Osteoblast (primary cell): ENCODE measurements around the gene RAB11A. TPM values are rescaled to one million over a fixed set of nuclear protein-coding genes. Genes with fewer than 3 reads are reported as not detected.
A peak's percentile ranks its signal among the peaks of the same experiment; 100 is the strongest.
"Not testable (repeated sequence)": the region's sequence is repeated elsewhere in the genome, so short reads cannot be mapped to it uniquely, and the experiment has no call there.

Experiments
- DNase-seq: peaks from one replicate; pipeline ENCODE4 v3.0.0; 2011; ENCODE audit warnings: low spot score, mixed read lengths; ENCODE audit not compliant: insufficient read length; ENCODE audit errors: missing footprints
- H2AFZ ChIP-seq: 2 replicates; pipeline ENCODE4 v1.6.0; 2011; ENCODE audit warnings: mild to moderate bottlenecking, low read length
- H3K27ac ChIP-seq: 2 replicates; pipeline ENCODE4 v1.5.1; 2011; ENCODE audit warnings: mild to moderate bottlenecking, low read depth, low read length, moderate library complexity
- H3K27me3 ChIP-seq: 2 replicates; pipeline ENCODE4 v1.6.0; 2012; ENCODE audit warnings: mild to moderate bottlenecking, control low read depth, inconsistent platforms, low read length, moderate library complexity; ENCODE audit not compliant: insufficient read depth
- H3K36me3 ChIP-seq: 2 replicates; pipeline ENCODE4 v1.5.1; 2011; ENCODE audit warnings: mild to moderate bottlenecking, low read length, control low read depth, moderate library complexity; ENCODE audit not compliant: insufficient read depth
- H3K4me1 ChIP-seq: 2 replicates; pipeline ENCODE4 v1.5.1; 2011; ENCODE audit warnings: mild to moderate bottlenecking, low read length, control low read depth, moderate library complexity; ENCODE audit not compliant: insufficient read depth
- H3K4me2 ChIP-seq: 2 replicates; pipeline ENCODE4 v1.6.0; 2011; ENCODE audit warnings: mild to moderate bottlenecking, low read length; ENCODE audit not compliant: insufficient read depth
- H3K4me3 ChIP-seq: fragments of 200-600 bp; sonication (generic); 3 replicates; pipeline ENCODE4 v1.5.1; 2012; ENCODE audit warnings: mild to moderate bottlenecking, low read length, inconsistent platforms; ENCODE audit not compliant: insufficient read depth
- H3K79me2 ChIP-seq: 2 replicates; pipeline ENCODE4 v1.6.0; 2012; ENCODE audit warnings: mild to moderate bottlenecking, low read length, control low read depth, inconsistent platforms; ENCODE audit not compliant: insufficient read depth
- H3K9me3 ChIP-seq: 2 replicates; pipeline ENCODE4 v1.5.1; 2011; ENCODE audit warnings: low read depth, low read length, control low read depth
- H4K20me1 ChIP-seq: 2 replicates; pipeline ENCODE4 v1.6.0; 2012; ENCODE audit warnings: mild to moderate bottlenecking, low read length, control low read depth; ENCODE audit not compliant: insufficient read depth
- total RNA-seq: library from RNA; depleted of rRNA; stranded (reverse); fragments of >200 nt; gene quantifications from 2 replicates; pipeline ENCODE4 v1.2.3, GENCODE V29; 2012
- TF ChIP-seq, protein P1 (sequence below): IDR thresholded peaks from 2 replicates; pipeline ENCODE4 v1.5.1; 2011; ENCODE audit warnings: mild to moderate bottlenecking, low read depth, low read length, moderate library complexity; ENCODE audit errors: extremely low read depth

The RAB11A gene
- total RNA-seq, 1 donor = 68.0 TPM

DNA sequence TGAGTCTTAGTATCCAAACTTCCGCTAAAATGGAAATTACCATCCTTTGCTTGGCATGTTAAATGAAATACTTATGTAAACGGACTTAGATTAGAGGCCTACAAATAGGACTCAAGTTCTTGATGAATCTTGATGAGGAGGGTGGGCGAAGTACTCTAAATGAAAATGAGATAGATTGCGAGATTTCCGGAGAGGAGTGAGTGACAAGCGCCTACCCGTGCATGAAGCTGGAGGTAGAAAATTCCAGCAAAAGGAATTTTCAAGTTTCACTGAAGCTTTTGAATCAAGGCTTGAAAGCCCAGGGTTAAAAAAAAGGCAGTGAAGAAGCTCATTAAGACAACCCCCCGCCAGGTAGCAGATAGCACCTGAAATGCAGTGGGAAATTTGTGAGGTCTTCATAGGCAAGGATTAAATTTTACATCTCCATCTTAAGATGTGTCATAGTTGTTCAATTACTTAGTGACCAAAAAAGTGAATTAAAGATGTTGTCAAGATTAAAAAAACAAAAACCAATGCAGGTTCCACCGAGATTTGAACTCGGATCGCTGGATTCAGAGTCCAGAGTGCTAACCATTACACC is 655 bp upstream of the RAB11A start:
- H3K27me3 ChIP-seq = no peaks in the 10 kb centered on the region
- DNase-seq = no peak
- H3K79me2 ChIP-seq = peaks cover 44% of the 10 kb centered on the region
- H3K4me1 ChIP-seq = peaks cover 13% of the 10 kb centered on the region
- peak overlapping the region; percentile 85 for H3K27ac ChIP-seq
- H3K36me3 ChIP-seq = no peaks in the 10 kb centered on the region
- peaks cover 33% of the 10 kb centered on the region for H4K20me1 ChIP-seq
- H3K4me3 ChIP-seq = peak overlapping the region; percentile 86
- H3K4me2 ChIP-seq = peak overlapping the region; percentile 96
- peak overlapping the region; percentile 96 for H2AFZ ChIP-seq
- no peaks in the 10 kb centered on the region for H3K9me3 ChIP-seq
- TF ChIP-seq, protein P1, sequence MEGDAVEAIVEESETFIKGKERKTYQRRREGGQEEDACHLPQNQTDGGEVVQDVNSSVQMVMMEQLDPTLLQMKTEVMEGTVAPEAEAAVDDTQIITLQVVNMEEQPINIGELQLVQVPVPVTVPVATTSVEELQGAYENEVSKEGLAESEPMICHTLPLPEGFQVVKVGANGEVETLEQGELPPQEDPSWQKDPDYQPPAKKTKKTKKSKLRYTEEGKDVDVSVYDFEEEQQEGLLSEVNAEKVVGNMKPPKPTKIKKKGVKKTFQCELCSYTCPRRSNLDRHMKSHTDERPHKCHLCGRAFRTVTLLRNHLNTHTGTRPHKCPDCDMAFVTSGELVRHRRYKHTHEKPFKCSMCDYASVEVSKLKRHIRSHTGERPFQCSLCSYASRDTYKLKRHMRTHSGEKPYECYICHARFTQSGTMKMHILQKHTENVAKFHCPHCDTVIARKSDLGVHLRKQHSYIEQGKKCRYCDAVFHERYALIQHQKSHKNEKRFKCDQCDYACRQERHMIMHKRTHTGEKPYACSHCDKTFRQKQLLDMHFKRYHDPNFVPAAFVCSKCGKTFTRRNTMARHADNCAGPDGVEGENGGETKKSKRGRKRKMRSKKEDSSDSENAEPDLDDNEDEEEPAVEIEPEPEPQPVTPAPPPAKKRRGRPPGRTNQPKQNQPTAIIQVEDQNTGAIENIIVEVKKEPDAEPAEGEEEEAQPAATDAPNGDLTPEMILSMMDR = no peak

DNA sequence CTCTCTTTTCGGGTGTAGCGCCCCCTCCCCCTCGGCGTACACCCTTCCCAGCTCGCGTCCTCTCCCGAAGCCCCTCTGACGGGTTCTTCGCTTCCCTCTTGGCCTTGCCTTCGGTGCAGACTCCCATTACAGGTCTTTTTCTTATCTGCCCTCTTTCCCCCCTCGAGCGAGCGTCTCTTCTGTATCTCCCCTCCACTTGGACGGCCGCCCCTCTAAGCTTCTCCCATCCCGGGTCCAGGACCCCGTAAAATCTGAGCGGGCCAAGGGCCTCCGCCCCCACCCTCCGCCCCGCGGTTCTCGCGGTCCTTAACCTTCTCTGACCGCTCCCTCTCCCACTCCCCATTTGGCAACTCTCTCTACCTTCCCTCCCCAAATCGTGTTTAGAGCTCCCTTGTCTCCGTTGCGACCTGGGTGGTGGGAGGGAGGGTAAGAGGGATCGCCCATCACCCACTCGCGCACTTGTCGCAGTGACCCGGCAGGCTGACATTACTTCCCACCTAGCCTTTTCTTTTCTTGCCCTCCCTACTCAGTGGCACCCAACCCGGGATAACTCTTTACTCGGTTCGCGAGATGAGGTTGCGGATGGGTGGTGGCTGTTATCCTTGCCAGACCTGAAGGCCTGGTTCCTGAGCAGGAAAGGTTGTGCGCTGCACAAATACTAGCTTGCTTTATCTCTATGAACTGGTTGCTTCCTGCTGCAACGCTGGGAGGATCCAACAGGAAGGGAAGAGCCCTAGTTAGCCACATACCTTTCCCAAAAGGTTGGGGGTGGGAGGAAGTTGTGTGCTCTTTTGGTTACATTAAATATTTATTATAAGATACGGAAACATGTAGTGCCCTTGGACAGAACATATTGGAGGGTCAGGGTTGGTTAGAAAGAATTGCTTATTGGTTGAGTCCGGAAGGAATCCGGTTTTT is 922 bp downstream of the RAB11A start:
- H4K20me1 ChIP-seq = peaks cover 38% of the 10 kb centered on the region
- DNase-seq = peak; percentile 43
- H3K4me2 ChIP-seq = peak overlapping the region; percentile 96
- peak overlapping the region; percentile 86 for H3K4me3 ChIP-seq
- no peaks in the 10 kb centered on the region for H3K27me3 ChIP-seq
- peaks cover 6% of the 10 kb centered on the region for H3K36me3 ChIP-seq
- H3K9me3 ChIP-seq = no peaks in the 10 kb centered on the region
- peak overlapping the region; percentile 85 for H3K27ac ChIP-seq
- H2AFZ ChIP-seq = peak overlapping the region; percentile 96
- TF ChIP-seq, protein P1 = no peak
- peaks cover 13% of the 10 kb centered on the region for H3K4me1 ChIP-seq
- peaks cover 59% of the 10 kb centered on the region for H3K79me2 ChIP-seq

DNA sequence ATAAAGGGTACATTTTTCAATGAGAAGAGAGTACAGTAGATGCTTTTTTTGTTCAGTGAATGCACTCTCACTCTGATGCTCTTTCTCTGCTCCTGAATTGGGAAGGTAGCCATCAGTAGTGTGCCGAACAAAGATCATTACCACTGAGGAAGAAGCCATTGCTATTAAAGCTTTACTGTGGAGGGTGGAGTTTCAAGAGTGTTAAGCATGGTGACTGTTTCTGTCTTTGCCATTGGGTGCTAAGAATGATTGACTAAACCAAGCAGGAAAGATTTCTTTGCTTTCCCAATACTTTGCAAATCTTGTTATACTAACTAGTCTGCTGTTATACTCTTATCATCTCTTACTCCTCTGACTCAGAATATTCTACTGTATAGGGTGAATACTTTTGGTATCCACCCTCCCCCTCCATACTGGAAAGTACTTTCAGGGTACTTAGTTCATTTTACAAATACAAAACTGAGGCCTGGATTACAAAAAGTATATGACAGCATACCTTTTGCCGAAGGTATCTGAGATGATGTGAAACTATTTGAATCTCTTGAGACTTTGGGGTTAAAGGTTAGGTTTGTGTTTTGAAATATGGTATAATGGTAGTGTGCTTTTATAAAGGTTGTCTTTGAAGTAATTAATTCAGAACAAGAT is 1.7 kb downstream of the RAB11A start:
- TF ChIP-seq, protein P1 = no peak
- Histone ChIP-seq H3K9me3 (no peaks in the 10 kb centered on the region), H3K36me3 (peaks cover 6% of the 10 kb centered on the region), H3K4me2 (peak overlapping the region; percentile 96), H3K4me1 (peaks cover 13% of the 10 kb centered on the region), H2AFZ (peak overlapping the region; percentile 65), H3K79me2 (peaks cover 67% of the 10 kb centered on the region), H3K4me3 (peak overlapping the region; percentile 86), H3K27me3 (no peaks in the 10 kb centered on the region), H4K20me1 (peaks cover 40% of the 10 kb centered on the region), H3K27ac (peak overlapping the region; percentile 85)
- DNase-seq = peak; percentile 81

DNA sequence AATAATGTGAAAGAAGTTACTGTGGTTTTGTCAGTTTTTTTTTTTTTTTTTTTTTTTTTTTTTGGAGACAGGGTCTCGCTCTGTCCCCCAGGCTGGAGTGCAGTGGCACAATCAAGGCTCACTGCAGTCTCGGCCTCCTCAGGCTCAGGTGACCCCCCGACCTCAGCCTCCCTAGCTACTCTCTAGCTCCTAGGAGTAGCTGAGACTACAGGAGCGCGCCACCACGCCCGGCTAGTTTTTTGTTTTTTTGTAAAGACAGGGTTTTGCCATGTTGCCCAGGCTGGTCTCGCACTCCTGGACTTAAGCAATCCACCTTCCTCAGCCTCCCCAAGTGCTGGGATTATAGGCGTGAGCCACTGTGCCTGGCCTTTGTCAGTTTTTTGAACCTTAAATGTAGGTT is 2.6 kb downstream of the RAB11A start:
- H2AFZ ChIP-seq, DNase-seq, H3K4me3 ChIP-seq, H3K27me3 ChIP-seq, H3K9me3 ChIP-seq, H3K27ac ChIP-seq: not testable (repeated sequence)
- H4K20me1 ChIP-seq = peaks cover 48% of the 10 kb centered on the region
- peaks cover 13% of the 10 kb centered on the region for H3K4me1 ChIP-seq
- peaks cover 13% of the 10 kb centered on the region for H3K36me3 ChIP-seq
- peaks cover 76% of the 10 kb centered on the region for H3K79me2 ChIP-seq
- H3K4me2 ChIP-seq = peak overlapping the region; percentile 96

DNA sequence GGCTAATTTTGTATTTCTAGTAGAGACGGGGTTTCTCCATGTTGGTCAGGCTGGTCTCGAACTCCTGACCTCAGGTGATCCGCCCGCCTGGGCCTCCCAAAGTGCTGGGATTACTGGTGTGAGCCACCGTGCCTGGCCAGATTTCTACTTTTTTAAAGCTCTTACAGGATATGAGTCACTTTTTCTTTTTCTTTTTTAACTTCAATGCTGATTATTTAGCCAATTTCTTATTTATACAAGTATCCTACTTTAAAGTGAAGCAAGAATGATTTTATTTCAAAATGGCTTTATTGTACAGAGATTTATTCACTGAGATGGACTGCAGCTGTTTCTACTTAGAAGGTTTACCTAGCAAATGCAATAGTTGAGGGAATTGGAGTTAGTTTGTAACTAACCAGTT is 3.3 kb downstream of the RAB11A start:
- Histone ChIP-seq H3K79me2 (peaks cover 83% of the 10 kb centered on the region), H3K4me1 (peaks cover 13% of the 10 kb centered on the region), H3K36me3 (peaks cover 20% of the 10 kb centered on the region), H4K20me1 (peaks cover 51% of the 10 kb centered on the region), H3K27ac (peak overlapping the region; percentile 46)
- DNase-seq = peak; percentile 30
- not testable (repeated sequence) for H3K27me3 ChIP-seq, H2AFZ ChIP-seq, H3K4me2 ChIP-seq, H3K9me3 ChIP-seq, H3K4me3 ChIP-seq
